Stimulated activated CD8-positive, alpha-beta memory T cell treated with anti-CD3 and anti-CD28 coated beads, Interleukin-12 subunit alpha, Interleukin-12 subunit beta, amount 100 ng/mL, for 1 hour (primary cell): ENCODE results near the gene RASL10A.
"Not testable (repeated sequence)": the region's sequence is repeated elsewhere in the genome, so short reads cannot be mapped to it uniquely, and the experiment has no call there.

Experiments
- DNase-seq: peaks from one replicate; pipeline ENCODE4 v3.0.0-alpha.2; 2020; ENCODE audit warnings: low read depth

RASL10A gene, protein sequence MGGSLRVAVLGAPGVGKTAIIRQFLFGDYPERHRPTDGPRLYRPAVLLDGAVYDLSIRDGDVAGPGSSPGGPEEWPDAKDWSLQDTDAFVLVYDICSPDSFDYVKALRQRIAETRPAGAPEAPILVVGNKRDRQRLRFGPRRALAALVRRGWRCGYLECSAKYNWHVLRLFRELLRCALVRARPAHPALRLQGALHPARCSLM

DNA sequence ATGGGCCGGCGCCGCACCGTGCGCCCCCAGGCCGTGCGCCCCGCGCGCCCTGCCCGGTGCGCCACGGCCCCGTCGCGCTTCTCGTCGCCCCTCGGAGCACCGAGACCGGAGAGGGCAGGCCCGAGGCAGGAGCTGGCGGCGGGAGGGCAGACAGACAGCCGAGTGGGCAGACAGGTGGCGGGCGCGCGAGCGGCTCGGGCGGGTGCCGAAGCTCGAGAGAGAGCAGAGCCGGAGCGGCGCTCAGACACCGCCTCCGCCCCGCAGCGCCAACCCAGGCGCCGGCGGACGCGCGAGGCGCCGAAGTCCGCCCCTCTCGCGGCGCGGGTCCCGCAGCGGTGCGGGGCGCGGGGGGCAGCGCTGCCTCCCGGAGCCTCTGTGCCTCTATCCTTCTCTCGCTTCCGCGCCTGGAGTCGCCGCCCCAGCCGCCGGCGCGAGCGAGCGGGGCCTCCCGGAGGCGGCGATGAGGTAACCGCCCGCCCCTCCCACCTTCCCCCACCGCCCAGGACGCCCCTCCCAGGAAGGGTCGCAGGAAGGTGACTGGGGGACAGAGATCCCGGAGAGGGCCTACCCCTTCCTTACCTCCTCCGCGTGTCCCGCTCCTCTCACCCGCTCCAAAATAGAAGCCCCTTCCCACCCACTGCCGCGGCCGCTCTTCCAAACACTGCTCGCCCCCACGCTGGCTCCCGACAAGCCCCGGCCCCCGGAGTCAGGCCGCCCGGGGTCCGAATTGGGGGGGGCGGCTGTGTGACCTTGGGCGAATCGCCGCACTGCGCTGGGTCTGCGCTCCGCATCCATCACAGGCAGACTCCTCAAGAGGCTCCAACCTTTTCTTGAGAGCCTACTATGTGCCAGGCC lies at the start of gene RASL10A:
Gene RASL10A (minus strand): TSS at position 412 of the 855 bp plus-strand sequence. CDS start 451 bp downstream, outside the sequence.
- no peak for DNase-seq

DNA sequence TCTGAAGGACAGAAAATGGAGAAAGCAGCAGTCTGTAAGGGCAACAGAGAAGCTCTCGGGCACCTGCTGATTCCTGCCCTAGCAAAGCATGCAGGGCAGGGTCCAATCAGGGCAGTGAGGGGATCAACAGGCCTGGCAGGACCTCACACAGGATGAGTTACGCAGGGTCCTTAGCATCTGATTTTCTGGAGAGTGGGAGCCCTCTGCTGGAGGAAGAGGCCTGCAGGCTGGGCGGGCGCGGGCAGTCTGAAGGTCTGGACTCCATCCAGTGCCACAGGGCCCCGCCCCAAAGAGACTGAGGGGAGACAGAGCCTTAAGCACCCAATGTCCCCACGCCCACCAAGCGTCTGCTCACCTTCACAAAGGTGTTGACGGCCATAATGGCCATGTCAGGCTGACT lies 44.0 kb upstream of the RASL10A start:
- no peak for DNase-seq

DNA sequence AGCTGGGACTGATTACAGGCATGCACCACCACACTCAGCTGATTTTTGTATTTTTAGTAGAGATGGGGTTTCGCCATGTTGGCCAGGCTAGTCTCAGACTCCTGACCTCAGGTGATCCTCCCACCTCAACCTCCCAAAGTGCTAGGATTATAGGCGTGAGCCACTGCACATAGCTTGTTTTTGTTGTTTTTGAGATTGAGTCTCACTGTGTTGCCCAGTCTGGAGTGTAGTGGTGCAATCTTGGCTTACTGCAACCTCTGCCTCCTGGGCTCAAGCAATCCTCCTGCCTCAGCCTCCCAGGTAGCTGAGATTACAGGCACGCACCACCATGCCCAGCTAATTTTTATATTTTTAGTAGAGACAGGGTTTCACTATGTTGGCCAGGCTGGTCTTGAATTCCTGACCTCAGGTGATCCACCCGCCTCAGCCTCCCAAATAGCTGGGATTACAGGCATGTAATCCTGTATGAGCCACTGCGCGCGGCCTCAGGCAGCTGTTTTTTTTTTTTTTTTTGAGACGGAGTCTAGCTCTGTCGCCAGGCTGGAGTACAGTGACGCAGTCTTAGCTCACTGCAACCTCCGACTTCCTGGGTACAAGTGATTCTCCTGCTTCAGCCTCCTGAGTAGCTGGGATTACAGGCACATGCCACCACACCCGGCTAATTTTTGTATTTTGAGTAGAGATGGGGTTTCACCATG lies 41.8 kb upstream of the RASL10A start:
- not testable (repeated sequence) for DNase-seq

DNA sequence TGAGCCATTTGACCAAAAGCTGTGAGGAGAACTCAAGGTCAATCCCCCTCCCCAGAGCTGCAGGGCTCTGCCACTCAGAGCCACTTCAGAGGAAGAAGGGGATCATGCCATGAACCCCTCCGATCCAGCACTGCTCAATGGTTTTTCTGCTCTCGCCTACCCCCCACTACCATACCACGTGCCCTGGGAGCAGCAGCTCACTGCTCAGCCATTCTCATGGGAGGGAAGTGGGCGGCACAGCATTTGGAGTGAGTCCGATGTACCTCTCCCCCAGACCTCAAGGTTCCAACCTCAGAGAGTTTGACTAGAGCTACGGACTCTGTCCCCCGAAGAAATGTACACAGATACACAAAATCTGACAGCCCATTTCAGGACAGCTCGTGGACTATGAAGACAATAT lies 38.4 kb upstream of the RASL10A start:
- DNase-seq = no peak

DNA sequence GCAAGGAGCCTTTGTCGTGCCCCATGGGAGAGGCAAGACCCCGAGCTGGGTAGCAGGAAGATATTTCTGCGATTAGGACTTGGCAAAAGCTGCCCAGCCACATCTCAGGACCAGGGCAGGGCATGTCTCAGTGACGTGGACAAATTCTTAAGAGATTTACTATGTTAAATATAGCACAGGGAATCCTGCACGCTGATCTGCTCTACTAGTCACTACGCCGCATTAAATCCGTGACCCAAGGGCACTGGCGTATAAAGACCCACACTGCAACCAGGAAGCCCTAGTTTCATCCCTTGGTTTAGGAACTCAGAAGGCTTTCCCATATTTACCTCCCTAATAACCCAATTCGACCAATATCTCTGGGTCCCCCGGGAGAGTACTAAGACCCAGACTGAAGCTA lies 37.8 kb upstream of the RASL10A start:
- DNase-seq = no peak

DNA sequence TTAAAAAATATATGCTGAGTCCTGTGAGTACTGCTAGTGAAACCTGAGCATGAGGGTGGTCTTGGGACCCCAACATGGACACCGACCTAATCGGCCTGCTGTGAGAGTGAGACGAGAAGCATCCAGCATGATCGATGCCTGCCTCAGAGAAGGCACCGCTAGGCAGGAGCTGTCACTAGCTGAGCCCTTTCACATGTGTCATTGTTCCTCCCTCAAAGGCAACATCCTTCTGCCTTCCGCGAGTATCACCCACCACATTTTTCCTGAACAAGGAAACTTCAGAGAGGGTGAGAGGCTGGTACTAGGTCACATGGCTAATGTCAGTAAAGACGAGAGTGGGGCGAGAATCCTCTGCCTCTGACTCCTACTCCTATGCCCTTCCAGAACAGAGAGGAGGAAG lies 37.3 kb upstream of the RASL10A start:
- DNase-seq = no peak

DNA sequence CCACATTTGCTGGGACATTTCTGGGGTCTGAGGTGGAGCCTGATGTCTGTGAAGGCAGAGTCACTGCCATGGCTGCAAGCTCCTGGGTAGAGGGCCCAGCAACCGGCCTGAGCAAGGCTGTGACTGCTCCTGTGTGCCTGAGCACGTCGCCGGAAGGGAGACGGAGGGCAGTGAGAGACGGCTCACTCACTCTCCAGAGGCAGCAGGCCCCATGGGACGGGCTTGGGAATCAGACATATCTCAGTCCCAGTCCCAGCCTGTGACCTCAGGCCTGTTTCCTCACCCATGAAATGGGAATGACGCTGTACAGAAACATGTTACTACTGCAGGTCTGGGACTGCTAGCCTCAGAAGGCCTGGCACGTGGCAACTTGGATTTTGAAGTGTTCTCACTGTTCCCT lies 36.4 kb upstream of the RASL10A start:
- DNase-seq = no peak

DNA sequence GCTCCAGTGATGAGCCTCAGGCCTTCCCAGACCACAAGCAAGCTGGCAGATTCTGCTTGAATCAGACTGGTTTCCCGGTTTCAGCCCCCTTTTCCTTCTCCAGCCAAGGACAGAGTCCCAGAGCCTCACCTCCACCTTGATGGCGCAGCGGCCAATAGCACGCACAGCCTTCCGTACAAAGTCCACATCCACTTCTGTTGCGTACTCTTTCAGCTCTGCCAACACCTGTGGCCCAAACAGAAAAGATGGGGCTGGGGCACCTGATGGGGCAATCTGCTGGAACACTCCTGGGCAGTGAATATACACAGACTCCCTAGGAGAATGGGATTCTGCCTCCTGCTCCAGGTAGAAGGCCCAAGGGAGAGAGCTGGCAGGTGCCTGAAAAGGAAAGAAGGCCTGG lies 35.5 kb upstream of the RASL10A start:
- no peak for DNase-seq

DNA sequence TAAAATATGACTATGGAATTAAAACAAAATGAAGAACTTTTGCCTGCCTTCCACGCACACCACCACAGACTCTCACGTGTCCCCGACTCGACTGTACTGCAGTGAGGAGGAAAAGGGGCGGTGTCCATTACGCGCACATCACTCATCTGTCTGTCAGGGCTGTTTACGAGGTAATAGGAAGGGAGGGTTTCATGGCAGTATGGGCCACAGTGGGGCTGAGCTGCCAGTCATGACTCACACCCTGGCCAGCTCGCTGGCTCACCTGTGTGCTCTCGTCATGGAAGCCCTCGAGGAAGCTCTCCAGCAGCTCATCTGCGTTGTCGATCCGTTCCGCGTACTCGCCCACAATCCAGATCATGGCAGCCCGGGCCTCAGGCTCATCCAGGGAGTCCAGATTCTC lies 33.5 kb upstream of the RASL10A start:
- no peak for DNase-seq

DNA sequence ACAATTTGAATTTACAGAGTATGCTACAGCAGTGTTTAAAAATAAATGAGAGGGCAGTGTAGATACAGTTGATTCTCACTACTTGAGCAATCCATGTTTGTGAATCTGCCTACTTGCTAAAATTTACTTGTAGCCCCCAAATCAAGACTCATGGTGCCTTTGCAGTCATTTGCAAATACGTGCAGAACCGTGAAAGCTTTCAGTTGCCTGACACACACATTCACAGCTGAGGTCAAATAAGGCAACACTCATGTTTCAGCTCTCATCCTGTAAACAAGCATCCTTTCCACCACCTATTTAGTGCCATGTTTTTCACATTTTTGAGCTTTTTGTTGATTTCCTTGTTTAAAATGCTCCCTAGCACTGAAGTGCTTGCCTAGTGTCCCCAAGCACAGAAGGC lies 32.5 kb upstream of the RASL10A start:
- no peak for DNase-seq

DNA sequence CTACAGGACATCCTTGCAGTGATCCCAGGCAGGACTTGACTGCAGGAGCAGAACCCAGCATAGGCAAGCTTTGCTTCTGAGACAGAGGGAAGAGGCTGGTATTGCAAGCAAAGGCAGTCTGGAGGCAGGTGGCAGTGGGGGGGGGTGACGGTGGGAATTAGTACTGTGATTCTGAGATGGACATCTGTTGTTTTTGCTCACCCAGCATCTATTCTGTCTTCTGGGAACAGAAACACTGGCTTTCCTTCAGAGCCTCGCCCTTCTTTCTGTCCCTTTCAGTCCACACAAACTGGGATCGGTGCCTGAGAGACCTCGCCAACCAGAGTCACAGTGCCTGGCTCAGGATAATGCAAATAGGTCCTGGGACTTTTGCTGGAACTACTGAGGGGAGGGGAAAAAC lies 31.2 kb upstream of the RASL10A start:
- DNase-seq = no peak

DNA sequence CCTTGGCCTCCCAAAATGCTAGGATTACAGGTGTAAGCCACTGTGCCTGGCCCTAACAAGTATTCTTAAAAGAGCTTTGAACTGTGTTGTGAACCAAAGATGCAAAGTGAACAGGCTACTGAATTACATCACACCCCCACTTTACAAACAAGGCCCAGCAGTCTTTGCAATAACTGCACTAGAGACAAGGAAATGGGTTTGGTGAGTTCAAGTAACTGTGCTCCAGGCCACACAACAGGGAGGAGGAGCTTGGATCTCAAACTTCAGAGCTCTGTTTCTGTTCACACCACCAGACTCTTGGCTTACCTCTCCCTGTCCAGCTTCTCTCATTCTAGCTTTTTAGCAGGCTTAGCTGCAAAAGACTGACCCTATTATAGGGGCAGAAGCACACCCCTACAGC lies 30.4 kb upstream of the RASL10A start:
- DNase-seq = no peak

DNA sequence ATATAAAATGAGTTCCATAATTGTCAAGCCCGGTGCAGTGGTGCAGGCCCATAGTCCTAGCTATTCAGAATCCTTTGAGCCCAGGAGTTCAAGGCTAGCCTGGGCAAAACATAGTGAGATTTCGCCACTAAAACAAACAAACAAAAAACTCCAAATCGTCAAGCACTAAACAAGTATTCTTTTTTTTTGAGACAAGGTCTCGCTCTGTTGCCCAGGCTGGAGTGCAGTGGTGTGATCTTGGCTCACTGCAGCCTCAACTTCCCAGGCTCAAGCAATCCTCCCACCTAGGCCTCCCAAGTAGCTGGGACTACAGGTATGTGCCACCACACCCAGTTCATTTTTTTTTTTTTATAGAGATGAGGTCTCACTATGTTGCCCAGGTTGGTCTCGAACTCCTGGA lies 29.4 kb upstream of the RASL10A start:
- not testable (repeated sequence) for DNase-seq

DNA sequence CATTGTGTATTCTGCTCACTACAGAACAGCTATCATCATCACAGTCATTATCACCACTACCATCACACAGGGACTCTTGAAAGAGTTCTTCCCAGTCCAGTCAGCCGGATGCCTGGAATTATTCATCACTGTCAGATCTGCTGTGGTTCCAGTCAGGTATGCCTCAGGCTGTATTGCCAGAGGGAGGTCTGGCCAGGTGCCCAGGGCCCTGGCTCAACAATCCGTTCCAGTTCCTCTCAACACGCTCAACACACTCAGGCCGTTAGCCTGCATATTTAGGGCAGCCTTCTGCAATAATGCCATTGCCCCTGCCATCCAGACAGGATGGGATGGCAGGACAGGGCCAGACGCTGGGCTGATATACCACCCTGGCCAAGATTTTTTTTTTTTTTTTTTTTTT lies 28.6 kb upstream of the RASL10A start:
- no peak for DNase-seq

DNA sequence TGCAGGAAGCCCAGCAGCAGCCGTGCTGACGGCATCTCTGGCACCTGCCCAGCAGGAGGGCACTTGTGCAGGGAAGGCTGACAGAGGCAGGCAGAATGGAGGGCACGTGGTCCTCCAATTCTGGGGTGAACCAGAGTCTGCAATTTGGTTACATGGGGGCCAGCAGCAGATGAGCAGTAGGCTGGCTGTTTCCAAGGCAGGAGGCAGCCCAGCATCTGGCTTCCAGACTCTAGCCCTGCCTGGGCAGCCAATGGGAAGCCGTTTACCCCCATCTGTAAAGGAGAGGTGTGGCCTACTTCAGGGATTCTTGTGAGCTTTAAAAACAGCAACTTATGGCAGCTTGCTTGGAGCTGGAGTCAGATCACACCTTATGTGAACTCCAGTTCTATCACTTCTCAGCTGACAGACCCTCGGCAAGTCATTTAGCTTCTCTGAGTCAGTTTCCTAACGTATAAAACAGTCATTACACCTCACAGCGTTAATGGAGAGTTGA lies 27.9 kb upstream of the RASL10A start:
- DNase-seq = no peak

DNA sequence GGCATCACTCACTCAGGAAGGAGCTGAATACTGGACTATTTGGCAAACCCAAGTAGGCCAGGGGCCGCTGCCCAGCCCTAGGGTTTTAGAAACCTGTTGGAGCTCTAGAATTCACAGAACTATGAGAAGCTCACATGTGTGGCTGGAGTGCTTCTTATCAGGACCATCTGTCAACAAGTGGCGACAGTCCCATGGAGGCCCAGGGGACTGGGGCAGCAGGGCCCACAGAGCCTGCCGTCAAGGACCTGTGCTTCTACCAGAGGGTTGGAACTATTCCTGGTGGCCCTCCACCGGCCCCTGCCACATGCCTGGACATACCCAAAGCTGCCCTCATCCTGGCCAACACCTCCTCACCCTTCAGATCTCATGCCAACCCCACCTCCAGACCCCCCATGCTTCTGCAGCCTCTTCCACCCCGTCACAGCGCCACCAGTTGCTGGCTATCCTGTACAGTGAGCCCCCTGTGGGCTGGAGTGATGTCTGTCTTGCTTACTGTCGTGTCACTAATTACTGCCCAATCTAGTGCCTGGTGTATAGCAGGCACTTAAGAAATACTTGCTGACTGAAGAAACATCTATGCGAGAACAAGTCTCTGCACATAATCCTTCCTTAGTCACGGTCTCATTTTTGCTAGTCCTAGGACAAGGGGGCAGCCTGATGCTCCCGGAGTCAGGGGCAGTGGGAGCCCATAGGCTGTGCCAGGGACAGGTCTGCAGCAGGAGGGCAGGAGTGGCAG lies 27.2 kb upstream of the RASL10A start:
- DNase-seq = no peak

DNA sequence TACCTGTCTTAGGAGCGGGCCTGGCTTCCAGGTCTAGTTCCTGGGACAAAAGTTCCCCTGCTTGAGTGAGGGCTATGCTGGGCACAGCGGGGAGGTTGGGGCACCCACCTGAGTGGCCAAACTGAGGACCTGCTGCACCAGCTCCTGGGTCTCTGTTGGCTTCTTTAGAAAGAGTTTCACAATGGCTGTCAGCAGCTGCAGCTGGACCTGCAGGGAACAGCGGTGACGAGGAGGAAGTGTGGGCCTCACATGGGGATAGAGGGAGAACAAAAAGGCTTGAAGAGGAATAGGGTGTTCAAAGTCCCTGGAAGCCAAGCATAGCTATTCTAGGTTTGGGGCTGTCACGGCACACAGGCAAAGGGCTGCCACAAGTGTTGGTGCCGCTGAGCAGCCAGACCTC lies 26.7 kb upstream of the RASL10A start:
- no peak for DNase-seq

DNA sequence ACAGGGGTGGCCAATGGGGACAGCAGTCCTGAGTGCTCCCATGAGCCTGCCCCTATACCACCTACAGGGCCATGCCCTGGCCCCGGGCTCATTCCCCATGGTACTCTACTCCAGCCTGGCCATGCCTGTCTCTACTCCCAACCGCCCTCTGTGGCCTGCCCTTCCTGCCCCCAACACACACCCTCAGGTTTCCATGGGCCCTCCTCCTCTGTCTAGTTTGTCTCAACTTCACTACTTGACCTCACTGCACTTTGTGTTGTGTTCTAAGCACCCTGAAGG lies 26.3 kb upstream of the RASL10A start:
- DNase-seq = no peak

DNA sequence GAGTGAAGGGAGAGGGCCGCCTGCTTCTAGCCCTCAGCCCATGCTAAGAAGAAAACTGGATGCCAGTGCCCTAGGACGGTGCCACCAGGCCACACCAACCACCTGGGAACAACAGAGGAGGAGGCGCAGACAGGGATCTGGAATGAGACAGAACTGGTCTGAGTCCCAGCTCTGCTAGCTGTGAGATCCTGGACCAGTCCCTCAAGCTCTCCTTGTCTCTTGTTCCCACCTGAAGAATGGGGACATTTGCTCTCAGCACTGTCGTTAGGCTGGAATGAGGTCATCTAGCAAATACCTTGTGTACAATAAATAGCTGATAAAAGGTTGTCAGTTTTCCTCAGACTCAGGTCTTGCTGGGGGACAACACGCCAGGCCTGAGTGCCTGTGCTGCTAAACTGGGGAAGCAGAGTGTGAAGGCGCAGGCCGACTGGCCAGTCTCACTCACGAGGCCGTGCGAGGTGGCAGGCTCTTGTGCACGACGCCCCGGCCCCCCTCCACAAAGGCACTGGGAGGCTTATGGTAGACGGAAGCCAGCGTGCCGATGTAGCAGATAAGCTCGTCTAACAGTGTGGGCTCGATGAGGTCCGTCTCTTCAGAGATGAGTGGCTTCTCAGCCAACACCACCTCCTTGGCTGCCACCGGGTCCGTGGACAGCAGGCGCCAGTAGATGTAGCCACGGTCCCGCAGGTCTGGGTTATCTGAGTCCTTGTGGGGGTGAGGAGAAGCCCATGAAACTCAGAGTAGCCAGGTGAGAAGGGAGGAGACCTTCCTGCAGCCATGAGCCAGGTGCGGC lies 25.8 kb upstream of the RASL10A start:
- no peak for DNase-seq

DNA sequence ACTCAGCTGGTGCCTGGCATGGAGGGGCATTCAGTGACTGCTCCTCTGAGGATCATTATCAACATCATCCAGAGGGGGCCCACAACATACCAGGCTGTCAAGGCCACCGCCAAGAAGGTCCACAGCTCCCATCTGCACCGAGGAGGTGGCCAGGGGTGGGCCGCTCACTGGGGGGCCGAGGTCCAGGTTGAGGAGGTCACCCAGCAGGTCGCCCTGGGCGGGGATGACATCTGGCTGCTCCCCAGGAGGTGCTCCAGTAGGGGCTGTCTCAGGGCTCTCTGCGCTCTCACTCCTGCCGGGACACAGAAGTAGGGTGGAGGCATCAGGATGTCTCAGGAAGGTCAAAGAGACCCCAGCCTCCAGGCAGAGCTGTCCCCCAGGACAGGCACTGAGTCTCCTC lies 25.1 kb upstream of the RASL10A start:
- no peak for DNase-seq

DNA sequence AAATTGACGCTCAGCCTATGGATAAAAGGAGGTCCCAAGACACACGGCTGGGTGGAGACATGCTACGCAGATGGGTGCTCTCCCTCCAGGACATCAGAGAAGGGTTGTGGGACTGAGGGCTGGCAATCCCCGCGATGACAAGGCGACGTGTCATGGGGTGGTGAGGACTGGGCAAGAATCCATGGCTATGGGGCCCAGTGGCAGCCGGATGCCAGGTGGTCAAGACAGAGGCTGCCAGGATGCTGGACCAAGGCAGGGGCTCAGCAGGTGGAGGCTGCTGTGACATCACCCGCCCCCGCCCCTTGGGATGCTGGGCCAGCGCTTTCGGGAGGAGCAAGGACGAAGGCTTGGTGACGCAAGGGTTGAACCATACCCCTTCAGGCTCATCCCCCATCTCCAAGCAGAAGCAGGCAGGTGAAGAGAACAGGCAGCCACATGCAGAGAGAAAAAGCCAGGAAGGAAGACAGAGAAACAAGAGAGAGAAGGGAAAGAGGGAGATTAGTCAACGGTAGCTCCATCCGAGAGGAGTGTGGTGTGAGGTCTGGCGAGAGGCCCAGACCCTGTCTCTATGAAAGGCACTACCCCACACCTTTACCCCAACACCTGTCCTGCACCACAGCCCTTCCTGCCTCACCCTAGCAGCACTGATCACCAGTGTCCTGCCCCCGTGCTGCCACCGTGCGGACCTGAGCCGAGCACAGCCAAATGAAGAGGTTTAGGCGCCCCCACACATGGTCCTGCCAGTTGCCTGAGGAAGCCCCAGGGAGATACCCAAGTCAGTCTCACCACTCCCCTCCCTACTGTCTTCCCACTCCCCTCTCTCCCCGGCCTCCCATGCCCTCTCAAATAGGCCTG lies 24.1 kb upstream of the RASL10A start:
- no peak for DNase-seq
